Gastroesophageal sphincter (tissue), 3 donors: ENCODE results near the gene CCT3.

ENCODE experiments used
- CTCF ChIP-seq, 4 experiments: fragments of 200-600 bp in 2 of 4; fragments of 450-650 bp in 2 of 4; sonication (generic) in 1 of 4; IDR thresholded peaks; one replicate each; pipeline ENCODE4 v1.5.1; 2017 to 2019; ENCODE audit warnings: antibody characterized with exemption in 4 of 4, mild to moderate bottlenecking in 2 of 4, moderate library complexity in 2 of 4
- EP300 ChIP-seq: sonication (generic); formaldehyde crosslinking; IDR thresholded peaks from one replicate; pipeline ENCODE4 v1.6.1; 2017; ENCODE audit warnings: antibody characterized with exemption, mild to moderate bottlenecking
- POLR2AphosphoS5 ChIP-seq: sonication (generic); formaldehyde crosslinking; IDR thresholded peaks from one replicate; pipeline ENCODE4 v1.6.1; 2017; ENCODE audit warnings: antibody characterized with exemption

- no peak for TF ChIP-seq CTCF (IDR thresholded peaks at IDR 0.05)
- no peak for TF ChIP-seq EP300
- TF ChIP-seq POLR2AphosphoS5: no peak
Observed at GRCh38 chr1:156316909-156317308, 21.2 kb downstream of the CCT3 start.
